Endothelial cell of umbilical vein (primary cell): ENCODE data around the gene CCDC60.

Source experiments
- EZH2 ChIP-seq: IDR thresholded peaks from 2 replicates; pipeline ENCODE4 v1.6.1; 2012; ENCODE audit warnings: borderline replicate concordance, low read depth, mild to moderate bottlenecking, moderate library complexity, low read length, inconsistent platforms; ENCODE audit not compliant: severe bottlenecking
- POLR2A ChIP-seq: IDR thresholded peaks from 2 replicates; pipeline ENCODE4 v1.6.1; 2012; ENCODE audit warnings: low read depth, mild to moderate bottlenecking, control low read depth, low read length
- POLR2AphosphoS5 ChIP-seq: IDR thresholded peaks from 2 replicates; pipeline ENCODE4 v1.6.1; 2012; ENCODE audit warnings: low read depth, mild to moderate bottlenecking, control low read depth, low read length, moderate library complexity; ENCODE audit not compliant: insufficient read depth
- TF ChIP-seq, protein P1 (sequence below), 2 donors: IDR thresholded peaks; 1 replicate in 1 of 2; 2 replicates in 1 of 2; pipeline ENCODE4 v1.5.1; 2011; ENCODE audit warnings: low read length in 2 of 2, mild to moderate bottlenecking in 2 of 2, moderate library complexity in 2 of 2, control low read depth in 1 of 2, inconsistent platforms in 1 of 2, low read depth in 1 of 2; ENCODE audit not compliant: insufficient read depth in 1 of 2; ENCODE audit errors: extremely low read depth in 1 of 2

DNA sequence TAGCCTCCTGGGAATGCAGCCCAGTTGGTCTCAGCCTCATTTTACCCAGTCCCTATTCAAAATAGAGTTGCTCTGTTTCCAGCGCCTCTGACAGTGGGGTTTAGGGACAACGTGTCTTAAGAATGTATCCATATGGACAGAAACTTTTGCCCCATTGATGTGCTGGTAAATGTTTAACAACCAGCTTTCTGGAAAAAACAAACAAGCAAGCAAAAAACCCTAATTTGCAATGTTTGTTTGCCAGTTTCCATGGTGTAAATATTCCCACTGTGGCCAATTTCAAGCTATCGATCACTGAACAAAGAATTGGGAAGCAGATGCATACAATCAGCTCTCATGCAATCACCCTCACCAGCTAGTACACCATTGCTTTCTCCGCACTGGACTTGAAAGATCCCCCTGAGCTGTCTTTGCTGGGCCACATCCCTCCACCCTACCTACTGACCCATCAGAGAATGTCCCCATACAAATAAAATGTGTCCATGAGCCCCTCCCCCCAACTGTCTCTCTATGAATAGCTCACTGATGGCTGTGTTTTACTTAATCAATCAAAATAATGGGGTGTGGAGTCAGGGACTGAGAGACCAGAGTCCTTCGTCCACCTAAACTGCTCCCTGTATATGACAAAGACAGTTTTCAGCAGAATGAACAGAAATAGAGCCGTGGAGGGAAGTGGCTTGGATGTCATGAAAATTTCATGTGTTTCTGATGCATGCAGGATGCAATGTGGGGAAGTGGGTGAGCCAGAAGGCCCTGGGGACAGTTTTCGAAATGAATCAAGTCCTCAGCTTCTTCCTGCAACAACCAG, 40.8 kb downstream of the CCDC60 start:
- TF ChIP-seq POLR2AphosphoS5 (no peak), POLR2A (no peak), EZH2 (no peak)
- TF ChIP-seq, protein P1, sequence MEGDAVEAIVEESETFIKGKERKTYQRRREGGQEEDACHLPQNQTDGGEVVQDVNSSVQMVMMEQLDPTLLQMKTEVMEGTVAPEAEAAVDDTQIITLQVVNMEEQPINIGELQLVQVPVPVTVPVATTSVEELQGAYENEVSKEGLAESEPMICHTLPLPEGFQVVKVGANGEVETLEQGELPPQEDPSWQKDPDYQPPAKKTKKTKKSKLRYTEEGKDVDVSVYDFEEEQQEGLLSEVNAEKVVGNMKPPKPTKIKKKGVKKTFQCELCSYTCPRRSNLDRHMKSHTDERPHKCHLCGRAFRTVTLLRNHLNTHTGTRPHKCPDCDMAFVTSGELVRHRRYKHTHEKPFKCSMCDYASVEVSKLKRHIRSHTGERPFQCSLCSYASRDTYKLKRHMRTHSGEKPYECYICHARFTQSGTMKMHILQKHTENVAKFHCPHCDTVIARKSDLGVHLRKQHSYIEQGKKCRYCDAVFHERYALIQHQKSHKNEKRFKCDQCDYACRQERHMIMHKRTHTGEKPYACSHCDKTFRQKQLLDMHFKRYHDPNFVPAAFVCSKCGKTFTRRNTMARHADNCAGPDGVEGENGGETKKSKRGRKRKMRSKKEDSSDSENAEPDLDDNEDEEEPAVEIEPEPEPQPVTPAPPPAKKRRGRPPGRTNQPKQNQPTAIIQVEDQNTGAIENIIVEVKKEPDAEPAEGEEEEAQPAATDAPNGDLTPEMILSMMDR (IDR thresholded peaks at IDR 0.05; ENCODE audit: extremely low read depth in 1 of 2, insufficient read depth in 1 of 2, low read depth in 1 of 2, low read length in 2 of 2): no peak
